Right cardiac atrium (tissue), 5 donors: Measurements from ENCODE around the gene KCNQ1. TPM values are rescaled to one million over a fixed set of nuclear protein-coding genes. Genes with fewer than 3 reads are reported as not detected.

Source experiments
- ATAC-seq, 2 donors: fragments of 200-7000 bp; cut with Tn5 transposase; one replicate each; pipeline versions ENCODE4 v1.8.0 to v1.9.1; 2020; ENCODE audit warnings: moderate library complexity in 2 of 2, mild to moderate bottlenecking in 1 of 2
- DNase-seq, 3 donors: peaks; one replicate each; pipeline ENCODE4 v3.0.0-alpha.2; 2020
- H3K27ac ChIP-seq: one replicate; pipeline ENCODE4 v1.5.1; 2013; ENCODE audit warnings: mild to moderate bottlenecking, low read length, control low read depth, moderate library complexity
- H3K27me3 ChIP-seq: one replicate; pipeline ENCODE4 v1.6.1; 2013; ENCODE audit not compliant: control insufficient read depth, insufficient read depth
- H3K4me1 ChIP-seq: one replicate; pipeline ENCODE4 v1.6.1; 2013; ENCODE audit warnings: low read length; ENCODE audit not compliant: control insufficient read depth, insufficient read depth
- H3K4me3 ChIP-seq: one replicate; pipeline ENCODE4 v1.5.1; 2013; ENCODE audit warnings: low read length, control low read depth
- H3K9me3 ChIP-seq: one replicate; pipeline ENCODE4 v1.6.1; 2013; ENCODE audit warnings: low read length; ENCODE audit not compliant: control insufficient read depth
- WGBS: extraction: QIAGEN DNeasy Blood & Tissue Kit; methylation state at CpG from one replicate; pipeline ENCODE4 v1.1.7; 2013; 5-methylcytosine and 5-hydroxymethylcytosine counted together
- intact Hi-C, 4 donors: fragments of 100-400 bp; cut with DNase I; formaldehyde crosslinking; loops; one replicate each; pipeline versions ENCODE4 v1.11.0 to v1.14.0; 2022 to 2023
- polyA plus RNA-seq: library from polyadenylated mRNA; stranded (reverse); fragments of 200-250 nt; gene quantifications from one replicate; pipeline ENCODE4 v1.2.3, GENCODE V29; 2013
- total RNA-seq, 4 donors: library from RNA; stranded (reverse); fragmentation: NEBNext Ultra II Directional; extraction: Animal tissue kit (Norgen Biotek cat#: 25700); gene quantifications; one replicate each; pipeline ENCODE4 v1.2.1, GENCODE V29; 2021
- donor health status: healthy with polysubstance abuse.
- donor health status: DM: no; HTN: yes; CAD: no.
- donor health status: DM: no; HTN: no; CAD: no.
- donor health status: DM: no; HTN: yes; CAD: no; lungs with severe emphysema.
- donor health status: DM: yes; HTN: yes; CAD: no.

The KCNQ1 gene
- total and polyA plus RNA-seq, 5 donors, result 36.4 to 46.8 (median 37.7) TPM

GRCh38 chr11:2704356-2704755, 259.5 kb downstream of the KCNQ1 start:
- Histone ChIP-seq H3K4me1 (no peaks in the 10 kb centered on the region), H3K27me3 (no peaks in the 10 kb centered on the region), H3K9me3 (no peaks in the 10 kb centered on the region), H3K27ac (no peak overlapping the region), H3K4me3 (no peak overlapping the region)
- ATAC-seq (no peak), DNase-seq (no peak)
- intact Hi-C loops, result no loop called here
- 94% methylated on average over 6 of the region's 6 CpGs for WGBS

GRCh38 chr11:2704896-2705606, 260.2 kb downstream of the KCNQ1 start:
- H3K27me3 ChIP-seq, result no peaks in the 10 kb centered on the region
- intact Hi-C loops, result no loop called here
- 85% methylated on average over 14 of the region's 14 CpGs for WGBS
- no peak overlapping the region for H3K4me3 ChIP-seq
- ATAC-seq, result no peak
- no peaks in the 10 kb centered on the region for H3K4me1 ChIP-seq
- H3K9me3 ChIP-seq, result no peaks in the 10 kb centered on the region
- no peak overlapping the region for H3K27ac ChIP-seq
- DNase-seq, result peak in 1 of 3 donors; percentile 6

DNA sequence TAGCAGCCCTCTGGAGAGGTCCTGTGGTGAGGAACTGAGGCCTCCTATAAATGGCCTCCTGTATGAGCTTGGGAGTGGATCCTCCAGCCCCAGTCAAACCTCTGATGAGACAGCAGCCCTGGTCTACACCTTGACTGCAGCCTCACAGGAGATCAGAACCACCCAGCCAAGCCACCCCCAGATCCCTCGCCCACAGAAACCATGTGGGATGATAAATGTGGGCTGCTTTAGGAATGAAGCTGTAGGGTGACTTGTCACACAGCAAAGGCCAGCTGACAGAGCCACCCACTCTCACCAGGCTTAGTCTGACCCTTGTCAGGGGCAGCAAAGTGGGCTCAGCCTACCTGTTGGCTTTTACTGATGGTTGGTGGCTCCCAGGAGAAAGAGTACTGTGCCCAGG, 261.5 kb downstream of the KCNQ1 start:
- 100% methylated on average over 1 of the region's 1 CpG for WGBS
- no peak overlapping the region for H3K4me3 ChIP-seq

DNA sequence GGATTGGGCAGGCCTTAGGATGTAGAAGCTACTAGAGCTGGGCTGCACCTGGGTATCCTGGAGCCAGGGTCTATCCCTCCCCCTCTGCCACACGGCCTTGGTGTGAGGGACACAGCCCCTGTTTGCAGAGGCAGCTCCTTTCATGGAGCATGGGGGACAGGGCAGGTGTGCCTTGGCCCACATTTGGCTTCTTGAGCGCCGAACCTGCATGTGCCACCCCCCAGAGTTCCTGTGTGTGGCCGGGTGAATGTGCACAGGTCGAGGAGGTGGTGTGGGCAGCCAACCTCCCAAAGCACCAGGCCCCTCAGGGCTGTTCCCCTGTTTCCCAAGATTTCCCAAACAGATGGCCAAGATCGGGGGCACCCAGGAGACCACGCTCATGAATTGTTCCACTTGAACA, 262.9 kb downstream of the KCNQ1 start:
- ATAC-seq (no peak), DNase-seq (peak in 1 of 3 donors; percentile 58)
- H3K4me3 ChIP-seq, result no peak overlapping the region
- intact Hi-C loops, result no loop called here
- no peak overlapping the region for H3K27ac ChIP-seq
- H3K27me3 ChIP-seq, result no peaks in the 10 kb centered on the region
- no peaks in the 10 kb centered on the region for H3K9me3 ChIP-seq
- WGBS, result 87% methylated on average over 7 of the region's 7 CpGs
- no peaks in the 10 kb centered on the region for H3K4me1 ChIP-seq

More for the DNA sequence above, 261.5 kb downstream of the KCNQ1 start:
- Histone ChIP-seq H3K4me1 (no peaks in the 10 kb centered on the region), H3K27me3 (no peaks in the 10 kb centered on the region), H3K9me3 (no peaks in the 10 kb centered on the region), H3K27ac (no peak overlapping the region)
- no peak for ATAC-seq
- intact Hi-C loops, result no loop called here
- DNase-seq, result peak in 1 of 3 donors; percentile 0

DNA sequence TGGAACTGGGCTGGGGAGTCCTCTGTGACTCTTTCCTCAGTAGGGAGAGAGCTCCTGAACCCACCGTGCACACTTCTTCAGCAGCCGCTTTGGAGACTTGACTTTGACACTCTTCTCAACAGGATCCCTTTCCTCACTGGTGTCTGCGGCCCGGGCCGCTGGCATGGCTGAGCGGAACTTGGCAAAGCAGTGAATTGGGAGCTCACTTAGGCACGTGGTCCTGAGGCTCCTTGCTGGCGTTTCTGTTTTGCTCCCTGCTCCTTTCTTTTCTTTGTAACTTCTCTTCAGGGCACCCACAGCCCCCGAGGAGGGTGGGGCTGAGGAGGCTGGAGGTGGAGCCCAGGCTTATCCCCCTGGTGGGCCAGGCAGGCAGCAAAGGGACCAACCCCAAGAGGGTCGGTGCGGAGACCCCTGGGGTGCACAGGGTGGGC, 263.4 kb downstream of the KCNQ1 start:
- Histone ChIP-seq H3K4me1 (no peaks in the 10 kb centered on the region), H3K27me3 (no peaks in the 10 kb centered on the region), H3K9me3 (no peaks in the 10 kb centered on the region), H3K4me3 (no peak overlapping the region), H3K27ac (no peak overlapping the region)
- peak; percentile 54 to 87 (median 83) for DNase-seq
- WGBS, result 53% methylated on average over 11 of the region's 11 CpGs
- intact Hi-C loops, result no loop called here
- ATAC-seq, result peak; percentile 57 to 64

GRCh38 chr11:2708757-2709281, 264.0 kb downstream of the KCNQ1 start:
- peak; percentile 25 to 63 (median 57) for DNase-seq
- intact Hi-C loops, result no loop called here
- H3K27me3 ChIP-seq, result no peaks in the 10 kb centered on the region
- H3K27ac ChIP-seq, result no peak overlapping the region
- no peak overlapping the region for H3K4me3 ChIP-seq
- 57% methylated on average over 14 of the region's 14 CpGs for WGBS
- no peaks in the 10 kb centered on the region for H3K9me3 ChIP-seq
- H3K4me1 ChIP-seq, result no peaks in the 10 kb centered on the region
- peak; percentile 5 to 29 for ATAC-seq

DNA sequence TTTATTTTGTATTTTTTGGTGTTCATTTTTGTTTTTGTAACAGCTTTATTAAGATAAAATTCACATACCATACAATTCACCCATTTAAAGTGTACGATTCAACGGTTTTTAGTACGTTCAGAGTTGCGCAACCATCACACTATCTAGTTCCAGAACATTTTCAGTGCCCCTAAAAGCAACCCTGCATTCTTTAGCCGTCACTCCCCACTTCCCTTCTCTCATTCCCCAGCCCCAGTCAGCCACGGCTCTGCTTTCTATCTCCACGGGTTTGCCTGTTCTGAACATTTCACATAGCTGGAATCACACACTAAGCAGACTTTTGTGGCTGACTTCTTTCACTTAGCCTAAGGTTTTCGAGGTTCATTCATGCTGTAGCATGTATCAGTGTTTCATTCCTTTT, 264.6 kb downstream of the KCNQ1 start:
- DNase-seq, result peak in 2 of 3 donors; percentile 25 to 56
- Histone ChIP-seq H3K27me3 (no peaks in the 10 kb centered on the region), H3K4me1 (no peaks in the 10 kb centered on the region), H3K27ac (no peak overlapping the region), H3K9me3 (no peaks in the 10 kb centered on the region), H3K4me3 (no peak overlapping the region)
- intact Hi-C loops, result no loop called here
- peak in 1 of 2 donors; percentile 60 for ATAC-seq
- 42% methylated on average over 8 of the region's 8 CpGs for WGBS

- 93% methylated on average over 6 of the region's 6 CpGs for WGBS
Measured at GRCh38 chr11:2711161-2711560, 266.4 kb downstream of the KCNQ1 start.

GRCh38 chr11:2713094-2713493, 268.3 kb downstream of the KCNQ1 start:
- H3K4me3 ChIP-seq, result no peak overlapping the region
- no peaks in the 10 kb centered on the region for H3K27me3 ChIP-seq
- intact Hi-C loops, result no loop called here
- 95% methylated on average over 12 of the region's 12 CpGs for WGBS
- no peaks in the 10 kb centered on the region for H3K4me1 ChIP-seq
- ATAC-seq, result no peak
- peak in 1 of 3 donors; percentile 27 for DNase-seq
- H3K27ac ChIP-seq, result no peak overlapping the region
- no peaks in the 10 kb centered on the region for H3K9me3 ChIP-seq

More at GRCh38 chr11:2711161-2711560, 266.4 kb downstream of the KCNQ1 start:
- DNase-seq (peak in 1 of 3 donors; percentile 18), ATAC-seq (no peak)
- H3K9me3 ChIP-seq, result no peaks in the 10 kb centered on the region
- H3K27ac ChIP-seq, result no peak overlapping the region
- no peaks in the 10 kb centered on the region for H3K4me1 ChIP-seq
- H3K4me3 ChIP-seq, result no peak overlapping the region
- H3K27me3 ChIP-seq, result no peaks in the 10 kb centered on the region
- intact Hi-C loops, result no loop called here

DNA sequence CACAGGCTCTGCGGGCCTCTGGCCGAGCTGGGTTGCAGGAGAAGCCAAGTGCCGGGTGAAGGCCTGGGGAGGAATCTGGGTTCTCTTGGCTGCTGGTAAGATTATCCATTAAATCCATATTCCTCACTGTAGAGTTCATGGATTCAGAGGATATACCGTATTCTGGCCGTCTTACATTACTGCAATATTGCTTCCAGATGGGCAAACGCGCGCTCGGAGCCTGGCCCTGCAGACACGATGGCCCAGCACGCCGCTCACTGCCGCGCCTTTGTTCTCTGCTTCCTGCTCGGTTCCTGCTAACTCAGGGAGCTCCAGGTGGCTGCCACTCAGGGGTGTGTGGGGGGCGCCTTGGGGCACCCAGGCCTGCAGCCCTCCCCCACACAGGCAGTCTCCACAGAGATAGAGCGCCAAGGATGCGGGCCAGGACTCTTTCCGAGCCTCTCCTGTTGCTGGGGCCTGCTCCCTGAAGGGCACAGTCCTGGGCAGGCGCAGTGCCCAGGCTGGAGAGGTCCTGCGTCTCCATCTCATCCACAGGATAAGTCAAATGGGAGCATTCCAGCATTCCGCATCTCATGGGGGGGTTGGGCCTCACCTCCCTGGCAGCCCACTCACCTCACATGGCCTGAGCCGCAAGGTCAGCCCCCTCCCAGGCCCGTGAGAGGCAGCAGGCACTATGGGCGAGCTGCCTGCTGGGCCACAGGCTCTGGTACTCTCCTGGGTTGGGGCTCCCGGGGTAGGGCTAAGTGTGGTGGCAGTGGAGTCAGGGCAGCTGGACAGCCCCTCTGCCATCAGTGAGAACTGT, 269.1 kb downstream of the KCNQ1 start:
- no peak overlapping the region for H3K27ac ChIP-seq
- H3K9me3 ChIP-seq, result no peaks in the 10 kb centered on the region
- H3K4me3 ChIP-seq, result no peak overlapping the region
- 94% methylated on average over 26 of the region's 26 CpGs for WGBS
- DNase-seq (peak in 2 of 3 donors; percentile 32 to 44), ATAC-seq (no peak)
- intact Hi-C loops, result no loop called here
- H3K4me1 ChIP-seq, result no peaks in the 10 kb centered on the region
- no peaks in the 10 kb centered on the region for H3K27me3 ChIP-seq

- ATAC-seq, result no peak
- peak in 1 of 3 donors; percentile 30 for DNase-seq
- WGBS, result 96% methylated on average over 9 of the region's 9 CpGs
- Histone ChIP-seq H3K4me1 (no peaks in the 10 kb centered on the region), H3K9me3 (no peaks in the 10 kb centered on the region), H3K27me3 (no peaks in the 10 kb centered on the region), H3K27ac (no peak overlapping the region), H3K4me3 (no peak overlapping the region)
- intact Hi-C loops, result no loop called here
Measured at GRCh38 chr11:2714463-2714800, 269.6 kb downstream of the KCNQ1 start.
